T-helper 2 cell treated with Interferon-gamma antibody and Interleukin-4, amounts not matched to agents 100 ng/mL and 5 ng/mL, for 36 hours (primary cell): Measurements from ENCODE around the gene RD3L. TPM values are rescaled to one million over a fixed set of nuclear protein-coding genes. Genes with fewer than 3 reads are reported as not detected.

Source experiments
- intact Hi-C: fragments of 100-400 bp; cut with micrococcal nuclease; formaldehyde crosslinking; loops from one replicate; pipeline ENCODE4 v1.15.1; 2023
- total RNA-seq: library from RNA; stranded (reverse); gene quantifications from 2 replicates; pipeline ENCODE4 v1.2.3, GENCODE V29; 2022

RD3L gene
- total RNA-seq, 1 donor from 2014 or later = not detected

- intact Hi-C loops = no loop called here
These were observed 45.0 kb downstream of the RD3L start for GRCh38 chr14:103897075-103897947.

GRCh38 chr14:103896578-103896977, 45.8 kb downstream of the RD3L start:
- intact Hi-C loops = no loop called here

GRCh38 chr14:103894723-103895059, 47.6 kb downstream of the RD3L start:
- intact Hi-C loops = no loop called here

GRCh38 chr14:103894034-103894722, 48.2 kb downstream of the RD3L start:
- intact Hi-C loops = no loop called here

GRCh38 chr14:103892247-103892646, 50.1 kb downstream of the RD3L start:
- intact Hi-C loops = no loop called here

- intact Hi-C loops = no loop called here
These were observed 50.6 kb downstream of the RD3L start for GRCh38 chr14:103891667-103892215.

- intact Hi-C loops = no loop called here
These were observed 51.3 kb downstream of the RD3L start for GRCh38 chr14:103890821-103891666.

Other genes starting within 250 kb of the RD3L start
- gene XRCC3, start 227.1 kb downstream of the RD3L start, total RNA-seq = 43.0 and 47.9 TPM in 2 replicates
- gene ZFYVE21, start 226.7 kb downstream of the RD3L start, total RNA-seq = 16.4 and 20.0 TPM in 2 replicates
- 8.9 and 10.3 TPM in 2 replicates for gene PPP1R13B, start 95.0 kb downstream of the RD3L start, total RNA-seq
- 0.05 TPM in 1 of 2 replicates, not detected in the other for gene TDRD9, start 14.1 kb downstream of the RD3L start, total RNA-seq
- gene ASPG, start 143.2 kb upstream of the RD3L start, total RNA-seq = not detected in 2 replicates
- 0.45 and 0.55 TPM in 2 replicates for gene KIF26A, start 196.1 kb upstream of the RD3L start, total RNA-seq